KOPT-K1 (cell line): ENCODE measurements around the gene SLC8A1.

Experiments
- H3K27ac ChIP-seq: fragments of 200-600 bp; sonication (generic); 2 replicates; pipeline ENCODE4 v1.5.1; 2016; ENCODE audit warnings: antibody characterized with exemption, mild to moderate bottlenecking, low read depth, low read length; ENCODE audit not compliant: poor library complexity, severe bottlenecking
- H3K36me3 ChIP-seq: fragments of 200-600 bp; sonication (generic); 2 replicates; pipeline ENCODE4 v1.5.1; 2017; ENCODE audit warnings: antibody characterized with exemption, mild to moderate bottlenecking, low read length, moderate library complexity; ENCODE audit not compliant: insufficient read depth
- H3K9me3 ChIP-seq: fragments of 200-600 bp; sonication (generic); 2 replicates; pipeline ENCODE4 v1.5.1; 2017; ENCODE audit warnings: antibody characterized with exemption, low read length, mild to moderate bottlenecking; ENCODE audit not compliant: insufficient read depth, poor library complexity, severe bottlenecking

Gene SLC8A1

GRCh38 chr2:40265602-40266001 lies 186.3 kb downstream of the SLC8A1 start:
- Histone ChIP-seq H3K36me3 (no peaks in the 10 kb centered on the region), H3K27ac (no peak overlapping the region), H3K9me3 (no peaks in the 10 kb centered on the region)

- H3K27ac ChIP-seq: no peak overlapping the region
- H3K36me3 ChIP-seq: no peaks in the 10 kb centered on the region
- no peaks in the 10 kb centered on the region for H3K9me3 ChIP-seq
Measured at GRCh38 chr2:40261042-40261441, 190.8 kb downstream of the SLC8A1 start.

DNA sequence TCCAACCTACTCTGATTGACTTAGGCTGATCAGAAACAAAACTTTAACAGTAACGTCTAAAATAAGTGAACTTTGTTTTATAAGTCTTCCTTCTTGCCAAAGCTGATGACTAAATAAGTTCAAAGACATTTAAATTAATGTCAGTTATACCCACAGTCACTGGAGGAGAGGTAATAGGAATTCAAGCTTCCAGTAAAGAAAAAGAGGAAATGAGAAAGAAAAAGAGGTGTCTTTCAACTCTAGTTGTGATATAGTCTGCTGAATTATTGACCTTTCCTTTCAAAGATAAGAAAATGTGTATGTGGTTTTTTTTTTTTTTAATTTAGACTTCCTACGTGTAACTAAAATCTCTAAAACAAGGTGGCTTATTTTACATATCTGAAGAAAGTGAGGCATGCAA lies 191.5 kb downstream of the SLC8A1 start:
- Histone ChIP-seq H3K9me3 (no peaks in the 10 kb centered on the region), H3K36me3 (no peaks in the 10 kb centered on the region), H3K27ac (no peak overlapping the region)

- H3K9me3 ChIP-seq: no peaks in the 10 kb centered on the region
- H3K27ac ChIP-seq: no peak overlapping the region
- no peaks in the 10 kb centered on the region for H3K36me3 ChIP-seq
Measured at GRCh38 chr2:40259900-40260299, 192.0 kb downstream of the SLC8A1 start.

DNA sequence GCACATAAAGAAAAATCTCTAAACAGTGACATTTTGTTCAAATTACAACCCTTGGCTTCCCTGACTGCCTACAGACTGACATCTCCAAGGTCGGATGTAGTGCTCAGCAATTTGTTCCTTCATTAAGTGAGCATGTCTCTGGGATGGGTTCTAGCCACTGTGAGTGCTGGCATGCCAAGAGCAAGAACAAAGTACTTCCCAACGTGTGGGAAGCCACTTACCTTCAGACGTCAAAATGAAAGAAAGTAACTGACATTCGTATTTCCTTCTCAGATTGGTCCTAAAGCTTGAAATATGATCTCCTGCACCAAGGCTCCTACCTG lies 193.8 kb downstream of the SLC8A1 start:
- no peak overlapping the region for H3K27ac ChIP-seq
- H3K9me3 ChIP-seq: no peaks in the 10 kb centered on the region
- no peaks in the 10 kb centered on the region for H3K36me3 ChIP-seq

DNA sequence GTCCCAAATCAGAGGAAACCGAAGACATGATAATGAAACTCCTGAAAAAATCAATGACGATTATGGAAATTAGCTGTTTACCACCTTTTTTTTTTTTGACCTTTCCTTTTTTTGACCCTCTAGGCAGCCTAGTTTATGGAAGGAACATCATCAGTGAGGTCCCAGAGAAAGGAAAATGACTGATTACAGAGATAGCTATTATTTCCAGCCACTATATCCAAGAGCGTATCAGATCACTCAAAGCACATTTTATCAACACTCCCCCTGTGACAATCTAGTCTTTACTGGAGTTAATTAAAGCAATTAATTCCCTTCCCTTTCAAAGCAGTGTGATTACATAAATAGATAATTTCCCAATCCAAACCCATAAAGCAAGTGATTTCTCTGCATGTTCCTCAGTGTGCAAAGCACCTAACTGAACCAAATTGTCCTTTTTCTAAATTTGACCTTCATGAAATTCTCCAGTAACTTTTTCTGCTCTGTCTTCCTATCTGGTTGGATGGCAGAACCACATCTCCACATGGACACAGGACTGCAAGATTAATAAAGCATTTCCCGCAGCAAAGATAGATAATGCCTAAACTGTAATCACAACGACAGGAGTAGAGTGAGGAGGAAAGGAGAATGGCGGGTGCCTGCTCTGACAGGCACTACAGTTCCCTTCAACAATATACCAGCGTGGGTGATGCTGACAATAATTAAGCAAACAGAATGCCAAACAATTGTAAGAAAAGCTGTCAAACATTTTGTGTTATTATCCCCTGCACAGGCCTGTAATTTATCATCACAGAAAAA lies 194.4 kb downstream of the SLC8A1 start:
- Histone ChIP-seq H3K36me3 (no peaks in the 10 kb centered on the region), H3K27ac (no peak overlapping the region), H3K9me3 (no peaks in the 10 kb centered on the region)

DNA sequence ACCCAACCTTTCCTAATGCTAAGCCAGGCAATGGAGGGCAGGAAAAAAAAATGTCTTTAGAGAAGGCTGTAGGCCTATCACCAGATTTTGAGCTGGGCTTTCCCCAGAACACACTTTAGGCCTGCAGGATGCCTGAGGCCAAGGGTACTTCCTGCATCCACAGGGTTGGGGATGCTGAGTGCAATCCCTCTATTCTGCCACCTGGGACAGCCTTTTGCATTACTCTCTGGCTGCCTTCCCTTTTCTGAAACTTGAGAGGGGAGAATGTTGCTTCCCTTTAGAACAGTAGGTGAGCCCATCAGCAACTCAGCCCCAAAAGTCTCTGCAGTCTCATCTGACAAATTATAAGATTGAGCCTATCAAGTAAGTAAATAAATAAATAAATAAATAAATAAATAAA lies 195.2 kb downstream of the SLC8A1 start:
- no peak overlapping the region for H3K27ac ChIP-seq
- H3K9me3 ChIP-seq: no peaks in the 10 kb centered on the region
- no peaks in the 10 kb centered on the region for H3K36me3 ChIP-seq

DNA sequence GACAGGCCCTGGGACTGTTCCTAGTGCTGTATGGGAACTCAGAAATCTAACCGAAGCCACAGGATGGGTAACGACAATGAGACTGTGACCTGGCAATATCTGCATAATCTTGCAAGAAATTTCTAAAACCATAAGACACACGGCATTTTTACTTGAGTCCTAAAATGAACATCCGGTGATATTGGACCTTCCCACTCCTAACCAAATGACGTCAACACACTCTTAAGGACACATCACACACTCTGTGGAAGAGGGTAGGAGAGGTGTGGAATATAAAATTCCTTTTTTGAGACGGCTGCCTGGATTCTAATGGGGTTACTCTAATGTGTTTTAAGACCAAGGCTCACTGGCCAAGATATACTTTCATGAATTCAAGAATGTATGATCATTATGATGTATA lies 195.9 kb downstream of the SLC8A1 start:
- H3K9me3 ChIP-seq: no peaks in the 10 kb centered on the region
- no peak overlapping the region for H3K27ac ChIP-seq
- no peaks in the 10 kb centered on the region for H3K36me3 ChIP-seq

DNA sequence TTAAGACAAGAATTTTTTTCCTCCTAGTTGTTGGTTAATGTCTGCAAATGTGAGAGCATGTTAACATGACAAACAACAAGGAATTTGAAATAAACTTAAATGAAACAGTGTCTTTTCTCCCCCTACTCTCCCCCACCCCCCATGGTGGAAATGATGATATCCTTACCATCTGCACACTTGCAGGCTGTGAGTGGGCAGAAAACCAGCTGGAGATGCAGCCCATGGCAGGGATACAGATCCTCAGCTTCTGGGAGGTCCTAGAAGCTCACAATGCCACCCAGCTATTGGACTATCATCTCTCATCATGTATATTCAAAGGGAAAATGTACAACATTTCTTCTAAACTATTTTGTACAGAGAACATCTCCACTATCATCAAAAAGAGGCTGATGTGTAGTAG lies 196.8 kb downstream of the SLC8A1 start:
- H3K9me3 ChIP-seq: no peaks in the 10 kb centered on the region
- H3K27ac ChIP-seq: no peak overlapping the region

GRCh38 chr2:40254611-40255010 lies 197.3 kb downstream of the SLC8A1 start:
- no peak overlapping the region for H3K27ac ChIP-seq
- no peaks in the 10 kb centered on the region for H3K9me3 ChIP-seq

More for the DNA sequence above, 196.8 kb downstream of the SLC8A1 start:
- H3K36me3 ChIP-seq: no peaks in the 10 kb centered on the region

DNA sequence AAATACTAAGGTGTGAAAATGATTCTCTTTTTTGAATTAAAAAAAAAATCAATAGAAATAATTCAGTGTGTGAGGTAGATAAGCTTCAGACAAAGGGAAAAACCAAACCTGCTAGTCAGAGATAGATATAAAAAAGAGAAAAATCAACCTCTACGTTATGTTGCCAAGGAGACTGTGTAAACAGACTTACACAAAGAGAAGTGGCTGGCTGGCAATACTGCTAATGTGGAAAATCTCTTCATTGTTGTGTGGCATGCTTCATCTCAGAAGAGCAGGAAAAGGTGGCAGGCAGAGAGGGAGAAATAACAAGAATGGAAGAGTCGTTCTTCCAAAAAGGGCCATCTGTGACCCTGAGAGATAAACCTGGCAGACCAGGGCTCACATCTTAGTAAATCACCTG lies 200.8 kb downstream of the SLC8A1 start:
- Histone ChIP-seq H3K36me3 (no peaks in the 10 kb centered on the region), H3K27ac (no peak overlapping the region)

More at GRCh38 chr2:40254611-40255010, 197.3 kb downstream of the SLC8A1 start:
- no peaks in the 10 kb centered on the region for H3K36me3 ChIP-seq

GRCh38 chr2:40249577-40249976 lies 202.3 kb downstream of the SLC8A1 start:
- Histone ChIP-seq H3K9me3 (no peaks in the 10 kb centered on the region), H3K27ac (no peak overlapping the region), H3K36me3 (no peaks in the 10 kb centered on the region)

More for the DNA sequence above, 200.8 kb downstream of the SLC8A1 start:
- no peaks in the 10 kb centered on the region for H3K9me3 ChIP-seq

GRCh38 chr2:40248294-40248693 lies 203.6 kb downstream of the SLC8A1 start:
- no peak overlapping the region for H3K27ac ChIP-seq
- no peaks in the 10 kb centered on the region for H3K36me3 ChIP-seq
- no peaks in the 10 kb centered on the region for H3K9me3 ChIP-seq

DNA sequence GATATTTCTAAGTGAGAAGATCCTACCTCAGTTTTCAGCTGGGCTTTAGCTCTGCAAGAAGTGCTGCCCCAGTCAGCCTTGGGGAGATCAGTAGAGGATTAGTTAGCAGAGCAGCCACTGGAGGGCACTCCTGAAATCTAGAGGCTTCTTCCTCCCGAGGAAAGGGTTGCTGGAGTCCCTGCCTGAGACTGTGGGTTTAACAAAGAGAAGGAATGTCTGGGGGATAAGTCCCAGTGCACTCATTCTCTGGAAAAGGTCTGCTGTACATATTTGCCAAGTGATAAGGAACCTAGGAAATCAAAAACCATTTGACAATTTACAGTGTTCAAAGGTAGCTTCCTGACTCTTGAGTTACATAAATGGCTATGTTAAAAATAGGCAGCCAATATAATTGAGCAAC lies 207.2 kb downstream of the SLC8A1 start:
- H3K36me3 ChIP-seq: no peaks in the 10 kb centered on the region
- H3K9me3 ChIP-seq: no peaks in the 10 kb centered on the region
- no peak overlapping the region for H3K27ac ChIP-seq

- no peak overlapping the region for H3K27ac ChIP-seq
- H3K36me3 ChIP-seq: no peaks in the 10 kb centered on the region
- H3K9me3 ChIP-seq: no peaks in the 10 kb centered on the region
Measured at GRCh38 chr2:40244251-40244650, 207.6 kb downstream of the SLC8A1 start.

GRCh38 chr2:40243581-40244187 lies 208.2 kb downstream of the SLC8A1 start:
- Histone ChIP-seq H3K36me3 (no peaks in the 10 kb centered on the region), H3K27ac (no peak overlapping the region), H3K9me3 (no peaks in the 10 kb centered on the region)
